ENCODE measurements around the gene MED27.

- no peak for TF ChIP-seq POLR2A (IDR thresholded peaks at IDR 0.05; ENCODE audit: extremely low read depth, insufficient read length)
- TF ChIP-seq MAX (IDR thresholded peaks at IDR 0.05; ENCODE audit: low read depth, low read length): no peak
Observed at GRCh38 chr9:132094314-132094791, 14.7 kb upstream of the MED27 start.
